ENCODE measurements around the gene EFR3B. TPM values are rescaled to one million over a fixed set of nuclear protein-coding genes. Genes with fewer than 3 reads are reported as not detected.

The EFR3B gene
- total RNA-seq, 6 experiments from 2014 or later = 0.17 to 0.54 (median 0.33) TPM

DNA sequence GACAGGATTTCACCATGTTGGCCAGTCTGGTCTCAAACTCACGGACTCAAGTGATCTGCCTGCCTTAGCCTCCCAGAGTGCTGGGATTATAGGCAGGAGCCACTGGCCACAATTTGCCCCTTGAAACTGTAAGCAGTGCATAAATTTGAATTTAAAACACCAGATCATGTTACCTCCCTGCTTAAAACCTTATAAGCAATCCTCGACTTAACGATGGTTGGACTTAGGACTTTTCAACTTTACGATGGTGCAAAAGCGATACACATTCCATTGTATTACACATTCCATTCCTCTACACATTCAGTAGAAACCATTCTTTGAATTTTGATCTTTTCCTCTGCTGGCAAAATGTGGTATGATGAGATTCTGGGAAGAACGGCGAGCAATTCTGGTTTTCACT lies 23.2 kb upstream of the EFR3B start:
- H3K4me3 Mint-ChIP-seq = no peak overlapping the region
- H3K36me3 Mint-ChIP-seq (ENCODE audit: low read depth) = no peaks in the 10 kb centered on the region
- no peaks in the 10 kb centered on the region for H3K4me1 Mint-ChIP-seq (ENCODE audit: low read depth)
- peaks cover 28% of the 10 kb centered on the region for H3K27me3 Mint-ChIP-seq (ENCODE audit: insufficient read depth)
- no peaks in the 10 kb centered on the region; the same call in 1 of the 2 replicates for H3K9me3 Mint-ChIP-seq
- TF ChIP-seq, protein P1, sequence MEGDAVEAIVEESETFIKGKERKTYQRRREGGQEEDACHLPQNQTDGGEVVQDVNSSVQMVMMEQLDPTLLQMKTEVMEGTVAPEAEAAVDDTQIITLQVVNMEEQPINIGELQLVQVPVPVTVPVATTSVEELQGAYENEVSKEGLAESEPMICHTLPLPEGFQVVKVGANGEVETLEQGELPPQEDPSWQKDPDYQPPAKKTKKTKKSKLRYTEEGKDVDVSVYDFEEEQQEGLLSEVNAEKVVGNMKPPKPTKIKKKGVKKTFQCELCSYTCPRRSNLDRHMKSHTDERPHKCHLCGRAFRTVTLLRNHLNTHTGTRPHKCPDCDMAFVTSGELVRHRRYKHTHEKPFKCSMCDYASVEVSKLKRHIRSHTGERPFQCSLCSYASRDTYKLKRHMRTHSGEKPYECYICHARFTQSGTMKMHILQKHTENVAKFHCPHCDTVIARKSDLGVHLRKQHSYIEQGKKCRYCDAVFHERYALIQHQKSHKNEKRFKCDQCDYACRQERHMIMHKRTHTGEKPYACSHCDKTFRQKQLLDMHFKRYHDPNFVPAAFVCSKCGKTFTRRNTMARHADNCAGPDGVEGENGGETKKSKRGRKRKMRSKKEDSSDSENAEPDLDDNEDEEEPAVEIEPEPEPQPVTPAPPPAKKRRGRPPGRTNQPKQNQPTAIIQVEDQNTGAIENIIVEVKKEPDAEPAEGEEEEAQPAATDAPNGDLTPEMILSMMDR (IDR thresholded peaks at IDR 0.05) = no peak
- H3K27ac Mint-ChIP-seq = no peak overlapping the region
- no peak for DNase-seq

DNA sequence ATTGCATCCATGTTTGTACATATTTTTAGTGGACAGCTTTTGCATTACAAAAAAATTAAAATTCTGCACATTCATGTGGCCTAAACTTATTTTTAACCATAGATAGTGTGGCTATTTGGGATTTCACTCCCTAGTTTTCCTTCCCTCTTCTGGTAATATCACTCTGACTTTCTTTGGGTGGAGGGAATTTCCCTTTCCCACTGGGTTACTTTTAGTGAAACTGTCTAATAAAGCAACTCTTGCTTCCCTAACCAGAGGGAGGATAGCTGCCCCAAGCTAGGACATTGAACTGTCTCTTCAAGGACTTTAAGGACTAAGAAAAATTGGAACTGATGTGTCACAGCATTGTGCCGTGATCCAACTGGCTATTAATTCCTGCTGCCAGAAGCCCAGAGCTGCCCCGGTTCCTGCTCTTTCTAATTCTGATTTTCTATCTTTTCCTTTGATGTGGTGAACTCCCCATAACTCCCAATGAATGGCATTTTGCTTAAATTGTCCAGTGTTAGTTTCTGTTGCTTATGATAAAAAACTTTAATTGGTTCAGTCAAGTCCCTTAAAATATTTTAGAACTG lies 20.0 kb upstream of the EFR3B start:
- TF ChIP-seq, protein P1 (IDR thresholded peaks at IDR 0.05) = no peak
- Mint-ChIP-seq H3K36me3 (ENCODE audit: low read depth) (no peaks in the 10 kb centered on the region), H3K4me3 (no peak overlapping the region), H3K27me3 (ENCODE audit: insufficient read depth) (peaks cover 27% of the 10 kb centered on the region), H3K9me3 (no peaks in the 10 kb centered on the region; the same call in 1 of the 2 replicates), H3K4me1 (ENCODE audit: low read depth) (no peaks in the 10 kb centered on the region), H3K27ac (no peak overlapping the region)
- no peak for DNase-seq

DNA sequence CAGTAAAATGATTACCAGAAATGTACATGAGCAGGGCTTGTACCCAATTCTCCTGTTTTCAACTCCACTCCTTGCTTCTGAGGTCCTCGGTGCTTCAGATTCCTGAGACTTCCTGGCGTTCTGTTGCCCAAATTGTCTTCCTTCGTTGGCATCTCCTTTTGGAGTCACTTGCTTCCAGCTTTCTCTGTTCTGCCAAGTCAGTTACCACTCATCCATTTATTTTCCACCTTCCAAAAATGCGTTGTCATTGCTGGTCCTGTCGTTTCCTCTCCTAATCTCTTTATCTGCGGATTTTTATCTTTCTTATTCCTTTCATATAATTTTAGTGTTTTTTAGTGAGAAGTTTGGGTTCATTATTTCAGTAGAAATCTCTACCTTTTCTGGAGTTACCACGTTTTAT lies 18.5 kb upstream of the EFR3B start:
- TF ChIP-seq, protein P1 (IDR thresholded peaks at IDR 0.05) = no peak
- no peak for DNase-seq
- H3K27ac Mint-ChIP-seq = no peak overlapping the region
- H3K4me3 Mint-ChIP-seq = no peak overlapping the region
- H3K9me3 Mint-ChIP-seq = no peaks in the 10 kb centered on the region
- H3K27me3 Mint-ChIP-seq (ENCODE audit: insufficient read depth) = peaks cover 32% of the 10 kb centered on the region
- H3K4me1 Mint-ChIP-seq (ENCODE audit: low read depth) = no peaks in the 10 kb centered on the region
- no peaks in the 10 kb centered on the region for H3K36me3 Mint-ChIP-seq (ENCODE audit: low read depth)

DNA sequence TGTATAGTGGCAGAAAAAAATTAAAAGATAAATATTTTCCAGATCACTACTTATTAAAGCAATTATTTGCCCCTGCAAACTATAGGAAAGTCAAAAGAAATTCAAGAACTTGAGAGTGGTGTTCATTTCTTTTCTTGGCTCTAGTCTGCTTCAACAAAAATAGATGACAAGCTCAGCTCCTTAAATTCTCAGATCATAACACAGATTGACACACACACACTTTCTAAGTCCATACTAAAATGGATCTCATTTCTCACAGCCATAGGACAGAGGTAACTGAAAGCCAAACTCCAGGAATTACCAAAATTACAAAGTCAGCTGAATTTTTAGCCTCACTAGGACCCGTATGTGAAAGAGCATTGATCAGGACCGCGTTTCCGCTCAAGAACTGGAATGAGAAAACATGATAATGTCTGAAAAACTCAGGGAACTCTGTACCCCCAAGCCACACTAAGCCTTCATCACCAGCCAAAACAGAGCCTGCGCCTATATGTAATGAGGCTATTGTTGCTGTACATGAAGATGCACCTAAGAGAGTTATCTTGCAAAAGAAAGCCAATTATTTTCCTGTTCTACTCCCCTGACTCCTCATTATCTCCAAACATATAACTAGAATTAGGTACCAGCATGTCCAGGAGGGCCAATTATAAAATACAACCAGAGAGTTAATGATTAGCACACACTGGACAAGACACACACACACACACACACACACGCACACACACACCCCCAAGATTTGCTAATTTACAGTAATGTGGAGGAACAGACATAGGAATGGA lies 16.5 kb upstream of the EFR3B start:
- TF ChIP-seq, protein P1 (IDR thresholded peaks at IDR 0.05) = no peak
- H3K27ac Mint-ChIP-seq = no peak overlapping the region
- H3K4me1 Mint-ChIP-seq (ENCODE audit: low read depth) = no peaks in the 10 kb centered on the region
- no peak overlapping the region for H3K4me3 Mint-ChIP-seq
- H3K36me3 Mint-ChIP-seq (ENCODE audit: low read depth) = no peaks in the 10 kb centered on the region
- no peaks in the 10 kb centered on the region for H3K9me3 Mint-ChIP-seq
- peaks cover 36% of the 10 kb centered on the region for H3K27me3 Mint-ChIP-seq (ENCODE audit: insufficient read depth)
- no peak for DNase-seq

DNA sequence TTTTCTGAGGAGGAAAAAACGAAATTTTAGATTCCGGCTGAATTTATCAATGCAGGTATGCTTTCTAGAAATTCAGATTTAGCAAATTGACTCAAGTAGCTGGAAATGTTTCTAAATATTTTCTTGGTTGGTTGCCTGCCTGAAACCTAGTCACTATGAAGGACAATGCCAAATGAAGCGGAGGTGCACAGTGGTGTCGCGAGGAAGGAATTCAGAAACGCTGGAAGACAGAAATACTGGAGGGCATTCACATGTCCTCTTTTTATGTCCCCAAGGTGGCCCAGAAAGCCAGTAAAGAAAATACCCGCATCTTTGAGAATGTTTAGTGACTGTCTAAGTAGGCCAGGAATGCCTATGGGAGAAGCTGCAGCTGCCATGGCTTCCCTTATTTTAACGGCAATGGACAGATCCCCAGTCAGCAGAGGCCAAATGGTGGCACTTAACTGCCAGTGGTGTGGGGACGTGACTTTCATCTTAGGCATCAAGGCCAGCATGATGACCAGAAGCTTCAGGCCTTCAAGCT lies 15.8 kb upstream of the EFR3B start:
- TF ChIP-seq, protein P1 (IDR thresholded peaks at IDR 0.05) = no peak
- no peak for DNase-seq
- Mint-ChIP-seq H3K4me1 (ENCODE audit: low read depth) (no peaks in the 10 kb centered on the region), H3K27me3 (ENCODE audit: insufficient read depth) (peaks cover 37% of the 10 kb centered on the region), H3K36me3 (ENCODE audit: low read depth) (no peaks in the 10 kb centered on the region), H3K27ac (no peak overlapping the region), H3K9me3 (no peaks in the 10 kb centered on the region), H3K4me3 (no peak overlapping the region)

Data from HFFc6 (cell line).